HG03439 (cell line): ENCODE results near the gene PRIMA1.

Experiments used
- ATAC-seq: cut with Tn5 transposase; IDR thresholded peaks from one replicate; pipeline ENCODE4 v1.9.1; 2021; ENCODE audit warnings: mild to moderate bottlenecking, moderate library complexity; ENCODE audit not compliant: unreplicated experiment

The PRIMA1 gene

GRCh38 chr14:93715279-93715927, 72.9 kb downstream of the PRIMA1 start:
- no peak for ATAC-seq

GRCh38 chr14:93714605-93715004, 73.7 kb downstream of the PRIMA1 start:
- ATAC-seq, result no peak

- no peak for ATAC-seq
Measured at GRCh38 chr14:93713726-93714405, 74.4 kb downstream of the PRIMA1 start.

GRCh38 chr14:93712838-93713724, 75.2 kb downstream of the PRIMA1 start:
- no peak for ATAC-seq

- no peak for ATAC-seq
Measured at GRCh38 chr14:93712079-93712837, 76.0 kb downstream of the PRIMA1 start.

GRCh38 chr14:93709249-93709648, 79.0 kb downstream of the PRIMA1 start:
- ATAC-seq, result no peak

- no peak for ATAC-seq
Measured at GRCh38 chr14:93708800-93709199, 79.5 kb downstream of the PRIMA1 start.

- ATAC-seq, result no peak
Measured at GRCh38 chr14:93708311-93708734, 80.0 kb downstream of the PRIMA1 start.

- ATAC-seq, result no peak
Measured at GRCh38 chr14:93707475-93707874, 80.8 kb downstream of the PRIMA1 start.

GRCh38 chr14:93706360-93706955, 81.8 kb downstream of the PRIMA1 start:
- ATAC-seq, result no peak

GRCh38 chr14:93705513-93706156, 82.7 kb downstream of the PRIMA1 start:
- ATAC-seq, result no peak

GRCh38 chr14:93703941-93704340, 84.3 kb downstream of the PRIMA1 start:
- no peak for ATAC-seq

GRCh38 chr14:93702946-93703345, 85.3 kb downstream of the PRIMA1 start:
- ATAC-seq, result no peak

GRCh38 chr14:93701562-93701961, 86.7 kb downstream of the PRIMA1 start:
- ATAC-seq, result no peak

GRCh38 chr14:93700928-93701327, 87.4 kb downstream of the PRIMA1 start:
- ATAC-seq, result no peak

GRCh38 chr14:93693914-93694313, 94.4 kb downstream of the PRIMA1 start:
- ATAC-seq, result no peak

GRCh38 chr14:93691042-93691780, 97.1 kb downstream of the PRIMA1 start:
- no peak for ATAC-seq

- no peak for ATAC-seq
Measured at GRCh38 chr14:93690146-93690545, 98.1 kb downstream of the PRIMA1 start.

GRCh38 chr14:93688820-93689219, 99.5 kb downstream of the PRIMA1 start:
- no peak for ATAC-seq
